ENCODE data around the gene AGBL2. TPM values are rescaled to one million over a fixed set of nuclear protein-coding genes. Genes with fewer than 3 reads are reported as not detected.

The AGBL2 gene
- total RNA-seq, 1 experiment from 2014 or later, result not detected

- H3K36me3 ChIP-seq (ENCODE audit: control insufficient read depth in 1 of 2, insufficient read depth in 2 of 2, low read length in 2 of 2), result no peaks in the 10 kb centered on the region
- no peak overlapping the region for H3K4me3 ChIP-seq (replicated peaks in 1 of 2; ENCODE audit: low read depth in 1 of 2, low read length in 2 of 2)
- no peak for TF ChIP-seq SIN3A (IDR thresholded peaks at IDR 0.05; ENCODE audit: low read depth)
- no peak for TF ChIP-seq POLR2AphosphoS5 (IDR thresholded peaks at IDR 0.05; ENCODE audit: low read depth, low read length)
- no peak for TF ChIP-seq YY1 (IDR thresholded peaks at IDR 0.05; ENCODE audit: extremely low read depth, insufficient replicate concordance, low read depth, low read length)
- TF ChIP-seq, protein P1, sequence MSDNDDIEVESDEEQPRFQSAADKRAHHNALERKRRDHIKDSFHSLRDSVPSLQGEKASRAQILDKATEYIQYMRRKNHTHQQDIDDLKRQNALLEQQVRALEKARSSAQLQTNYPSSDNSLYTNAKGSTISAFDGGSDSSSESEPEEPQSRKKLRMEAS (IDR thresholded peaks at IDR 0.05), result no peak
- no peak for TF ChIP-seq ELF1 (IDR thresholded peaks at IDR 0.05; ENCODE audit: borderline replicate concordance, low read depth)
- no peak for TF ChIP-seq CEBPB (IDR thresholded peaks at IDR 0.05; ENCODE audit: low read depth)
- TF ChIP-seq POLR2A (IDR thresholded peaks at IDR 0.05; ENCODE audit: borderline replicate concordance, extremely low read depth, insufficient read depth, insufficient read length), result no peak
- TF ChIP-seq TCF7L2 (IDR thresholded peaks at IDR 0.05; ENCODE audit: borderline replicate concordance, extremely low read depth, insufficient read depth, insufficient read length), result no peak
- no peak for TF ChIP-seq EZH2phosphoT487 (IDR thresholded peaks at IDR 0.05; ENCODE audit: borderline replicate concordance)
- ChIA-PET CTCF (no interaction called here), RAD21 (ENCODE audit: low non-redundant PET in 1 of 2, low total read pairs in 2 of 2, uncharacterized antibody in 2 of 2, unreplicated experiment in 2 of 2) (no interaction called here), POLR2A (no interaction called here)
- no peak overlapping the region for H3K9ac ChIP-seq (ENCODE audit: low read length)
- intact Hi-C loops (cut with micrococcal nuclease), result no loop called here
- ATAC-seq, result no peak
- H3K9me2 ChIP-seq (ENCODE audit: insufficient read depth), result no peaks in the 10 kb centered on the region
- H3K27ac ChIP-seq (ENCODE audit: low read depth, low read length), result no peak overlapping the region
- H3K27me3 ChIP-seq (ENCODE audit: insufficient read depth, low read length), result no peaks in the 10 kb centered on the region
- no peak overlapping the region for H3K4me2 ChIP-seq (ENCODE audit: low read length)
- no peaks in the 10 kb centered on the region for H3K9me3 ChIP-seq (ENCODE audit: control insufficient read depth in 1 of 2, insufficient read depth in 1 of 2, low read depth in 1 of 2, low read length in 2 of 2)
- H2AFZ ChIP-seq (ENCODE audit: low read depth, low read length, poor library complexity, severe bottlenecking), result no peak overlapping the region
- H3K4me1 ChIP-seq (ENCODE audit: control insufficient read depth in 1 of 2, insufficient read depth in 2 of 2, low read length in 2 of 2), result no peaks in the 10 kb centered on the region
- H3K79me2 ChIP-seq (ENCODE audit: insufficient read depth, low read length), result no peaks in the 10 kb centered on the region
- BruUV-seq (replicated peaks), result no TSS peak
- no peak for DNase-seq (ENCODE audit: low read depth, low spot score)
- H4K20me1 ChIP-seq (ENCODE audit: insufficient read depth), result no peaks in the 10 kb centered on the region
These were observed 29.0 kb downstream of the AGBL2 start for GRCh38 chr11:47686151-47686550.

GRCh38 chr11:47675851-47676250, 39.3 kb downstream of the AGBL2 start:
- H3K79me2 ChIP-seq (ENCODE audit: insufficient read depth, low read length), result no peaks in the 10 kb centered on the region
- H3K9me3 ChIP-seq (ENCODE audit: control insufficient read depth in 1 of 2, insufficient read depth in 1 of 2, low read depth in 1 of 2, low read length in 2 of 2), result no peaks in the 10 kb centered on the region
- ChIA-PET POLR2A (no interaction called here), RAD21 (ENCODE audit: low non-redundant PET in 1 of 2, low total read pairs in 2 of 2, uncharacterized antibody in 2 of 2, unreplicated experiment in 2 of 2) (no interaction called here), CTCF (no interaction called here)
- H3K4me1 ChIP-seq (ENCODE audit: control insufficient read depth in 1 of 2, insufficient read depth in 2 of 2, low read length in 2 of 2), result peaks cover 2 to 9% of the 10 kb centered on the region in 2 experiments; a peak in 3 of 4 replicates
- intact Hi-C loops (cut with micrococcal nuclease), result no loop called here
- no peak for DNase-seq (ENCODE audit: low read depth, low spot score)
- TF ChIP-seq TCF7L2 (IDR thresholded peaks at IDR 0.05; ENCODE audit: borderline replicate concordance, extremely low read depth, insufficient read depth, insufficient read length), result no peak
- BruUV-seq (replicated peaks), result no TSS peak
- H3K27me3 ChIP-seq (ENCODE audit: insufficient read depth, low read length), result no peaks in the 10 kb centered on the region
- H3K9ac ChIP-seq (ENCODE audit: low read length), result no peak overlapping the region
- H3K9me2 ChIP-seq (ENCODE audit: insufficient read depth), result no peaks in the 10 kb centered on the region
- H3K4me2 ChIP-seq (ENCODE audit: low read length), result no peak overlapping the region
- no peak overlapping the region for H3K27ac ChIP-seq (ENCODE audit: low read depth, low read length)
- ATAC-seq, result no peak
- no peak overlapping the region for H3K4me3 ChIP-seq (replicated peaks in 1 of 2; ENCODE audit: low read depth in 1 of 2, low read length in 2 of 2)
- no peaks in the 10 kb centered on the region for H4K20me1 ChIP-seq (ENCODE audit: insufficient read depth)
- no peak overlapping the region for H2AFZ ChIP-seq (ENCODE audit: low read depth, low read length, poor library complexity, severe bottlenecking)
- H3K36me3 ChIP-seq (ENCODE audit: control insufficient read depth in 1 of 2, insufficient read depth in 2 of 2, low read length in 2 of 2), result no peaks in the 10 kb centered on the region
